Ectodermal cell (in vitro differentiated cells): Measurements from ENCODE around the gene CCR5.

ENCODE experiments used
- H3K27ac ChIP-seq: 2 replicates; pipeline ENCODE4 v1.7.0; 2013; ENCODE audit warnings: mild to moderate bottlenecking, low read depth, low read length; ENCODE audit not compliant: insufficient read depth, poor library complexity, severe bottlenecking
- H3K27me3 ChIP-seq: 2 replicates; pipeline ENCODE4 v1.7.0; 2013; ENCODE audit warnings: mild to moderate bottlenecking, low read length; ENCODE audit not compliant: insufficient read depth, control insufficient read depth, poor library complexity, severe bottlenecking
- H3K36me3 ChIP-seq: one replicate; pipeline ENCODE4 v1.7.0; 2013; ENCODE audit warnings: low read length; ENCODE audit not compliant: control insufficient read depth, insufficient read depth
- H3K4me1 ChIP-seq: one replicate; pipeline ENCODE4 v1.7.0; 2013; ENCODE audit warnings: low read length; ENCODE audit not compliant: control insufficient read depth, insufficient read depth
- H3K4me3 ChIP-seq: 2 replicates; pipeline ENCODE4 v1.7.0; 2013; ENCODE audit warnings: low read depth, low read length, control low read depth; ENCODE audit not compliant: insufficient read depth
- H3K9me3 ChIP-seq: 2 replicates; pipeline ENCODE4 v1.7.0; 2013; ENCODE audit warnings: mild to moderate bottlenecking, low read length, moderate library complexity; ENCODE audit not compliant: control insufficient read depth
- WGBS, 2 experiments: methylation state at CpG; one replicate each; pipeline ENCODE4 v1.1.7; 2013; ENCODE audit warnings: missing lambda C conversion rate in 2 of 2; 5-methylcytosine and 5-hydroxymethylcytosine counted together

The CCR5 gene

GRCh38 chr3:46371519-46372340 lies 984 bp downstream of the CCR5 start:
- 82 to 84% methylated on average over 9 of the region's 10 CpGs for WGBS, 2 experiments

GRCh38 chr3:46372492-46373359 lies 2.0 kb downstream of the CCR5 start:
- Histone ChIP-seq H3K4me1 (no peaks in the 10 kb centered on the region), H3K36me3 (no peaks in the 10 kb centered on the region), H3K27me3 (no peaks in the 10 kb centered on the region), H3K9me3 (no peaks in the 10 kb centered on the region), H3K27ac (no peak overlapping the region), H3K4me3 (no peak overlapping the region)
- 93% methylated on average over 7 to 9 of the region's 9 CpGs for WGBS, 2 experiments

More at GRCh38 chr3:46371519-46372340, 984 bp downstream of the CCR5 start:
- H3K4me1 ChIP-seq, result no peaks in the 10 kb centered on the region
- H3K4me3 ChIP-seq, result no peak overlapping the region
- H3K27ac ChIP-seq, result no peak overlapping the region
- no peaks in the 10 kb centered on the region for H3K9me3 ChIP-seq
- no peaks in the 10 kb centered on the region for H3K36me3 ChIP-seq
- H3K27me3 ChIP-seq, result no peaks in the 10 kb centered on the region

- Histone ChIP-seq H3K9me3 (no peaks in the 10 kb centered on the region), H3K36me3 (no peaks in the 10 kb centered on the region), H3K4me3 (no peak overlapping the region), H3K4me1 (no peaks in the 10 kb centered on the region), H3K27me3 (no peaks in the 10 kb centered on the region), H3K27ac (no peak overlapping the region)
- WGBS, 2 experiments, result 88 to 96% methylated on average over 3 of the region's 3 CpGs
Observed at GRCh38 chr3:46374755-46375154, 4.0 kb downstream of the CCR5 start.

- Histone ChIP-seq H3K27me3 (no peaks in the 10 kb centered on the region), H3K27ac (no peak overlapping the region), H3K9me3 (no peaks in the 10 kb centered on the region), H3K4me1 (no peaks in the 10 kb centered on the region), H3K4me3 (no peak overlapping the region), H3K36me3 (no peaks in the 10 kb centered on the region)
- WGBS, 2 experiments, result 87 to 92% methylated on average over 2 of the region's 2 CpGs
Observed at GRCh38 chr3:46375218-46375617, 4.5 kb downstream of the CCR5 start.

GRCh38 chr3:46375814-46376213 lies 5.1 kb downstream of the CCR5 start:
- Histone ChIP-seq H3K4me3 (no peak overlapping the region), H3K36me3 (no peaks in the 10 kb centered on the region), H3K27ac (no peak overlapping the region), H3K27me3 (no peaks in the 10 kb centered on the region), H3K4me1 (no peaks in the 10 kb centered on the region), H3K9me3 (no peaks in the 10 kb centered on the region)
- 24 to 31% methylated on average over 2 of the region's 2 CpGs for WGBS, 2 experiments

- Histone ChIP-seq H3K4me3 (no peak overlapping the region), H3K9me3 (no peaks in the 10 kb centered on the region), H3K27me3 (no peaks in the 10 kb centered on the region), H3K36me3 (no peaks in the 10 kb centered on the region), H3K4me1 (no peaks in the 10 kb centered on the region), H3K27ac (no peak overlapping the region)
- 59 to 60% methylated on average over 8 of the region's 8 CpGs for WGBS, 2 experiments
Observed at GRCh38 chr3:46378426-46378942, 7.7 kb downstream of the CCR5 start.

- 78 to 79% methylated on average over 8 of the region's 8 CpGs for WGBS, 2 experiments
- H3K27me3 ChIP-seq, result no peaks in the 10 kb centered on the region
- no peaks in the 10 kb centered on the region for H3K4me1 ChIP-seq
- no peak overlapping the region for H3K4me3 ChIP-seq
- H3K9me3 ChIP-seq, result no peaks in the 10 kb centered on the region
- H3K36me3 ChIP-seq, result no peaks in the 10 kb centered on the region
- H3K27ac ChIP-seq, result no peak overlapping the region
Observed at GRCh38 chr3:46380471-46381221, 9.9 kb downstream of the CCR5 start.

- H3K27ac ChIP-seq, result no peak overlapping the region
- no peaks in the 10 kb centered on the region for H3K36me3 ChIP-seq
- H3K4me1 ChIP-seq, result no peaks in the 10 kb centered on the region
- no peaks in the 10 kb centered on the region for H3K27me3 ChIP-seq
- no peaks in the 10 kb centered on the region for H3K9me3 ChIP-seq
- 78 to 88% methylated on average over 3 of the region's 3 CpGs for WGBS, 2 experiments
- no peak overlapping the region for H3K4me3 ChIP-seq
Observed at GRCh38 chr3:46381625-46382024, 10.9 kb downstream of the CCR5 start.

GRCh38 chr3:46383211-46383950 lies 12.6 kb downstream of the CCR5 start:
- Histone ChIP-seq H3K27me3 (no peaks in the 10 kb centered on the region), H3K36me3 (no peaks in the 10 kb centered on the region), H3K27ac (no peak overlapping the region), H3K4me3 (no peak overlapping the region), H3K9me3 (no peaks in the 10 kb centered on the region), H3K4me1 (no peaks in the 10 kb centered on the region)
- WGBS, 2 experiments, result 92 to 95% methylated on average over 6 of the region's 6 CpGs
